IMR-90 (cell line): ENCODE results near the gene LCN2.

Experiments used
- POLR2A ChIP-seq: IDR thresholded peaks from 2 replicates; pipeline ENCODE4 v1.6.1; 2012; ENCODE audit warnings: mild to moderate bottlenecking, low read depth, low read length
- RAD21 ChIP-seq: IDR thresholded peaks from 2 replicates; pipeline ENCODE4 v1.6.1; 2012; ENCODE audit warnings: low read length, improper control_type of control experiment
- RFX5 ChIP-seq: IDR thresholded peaks from 2 replicates; pipeline ENCODE4 v1.8.0; 2012; ENCODE audit warnings: low read depth, mild to moderate bottlenecking, low read length, moderate library complexity
- TF ChIP-seq, protein P1 (sequence below): conservative IDR thresholded peaks from 2 replicates; pipeline ENCODE4 v1.5.1; 2012; ENCODE audit warnings: mild to moderate bottlenecking, low read depth, low read length, improper control_type of control experiment

DNA sequence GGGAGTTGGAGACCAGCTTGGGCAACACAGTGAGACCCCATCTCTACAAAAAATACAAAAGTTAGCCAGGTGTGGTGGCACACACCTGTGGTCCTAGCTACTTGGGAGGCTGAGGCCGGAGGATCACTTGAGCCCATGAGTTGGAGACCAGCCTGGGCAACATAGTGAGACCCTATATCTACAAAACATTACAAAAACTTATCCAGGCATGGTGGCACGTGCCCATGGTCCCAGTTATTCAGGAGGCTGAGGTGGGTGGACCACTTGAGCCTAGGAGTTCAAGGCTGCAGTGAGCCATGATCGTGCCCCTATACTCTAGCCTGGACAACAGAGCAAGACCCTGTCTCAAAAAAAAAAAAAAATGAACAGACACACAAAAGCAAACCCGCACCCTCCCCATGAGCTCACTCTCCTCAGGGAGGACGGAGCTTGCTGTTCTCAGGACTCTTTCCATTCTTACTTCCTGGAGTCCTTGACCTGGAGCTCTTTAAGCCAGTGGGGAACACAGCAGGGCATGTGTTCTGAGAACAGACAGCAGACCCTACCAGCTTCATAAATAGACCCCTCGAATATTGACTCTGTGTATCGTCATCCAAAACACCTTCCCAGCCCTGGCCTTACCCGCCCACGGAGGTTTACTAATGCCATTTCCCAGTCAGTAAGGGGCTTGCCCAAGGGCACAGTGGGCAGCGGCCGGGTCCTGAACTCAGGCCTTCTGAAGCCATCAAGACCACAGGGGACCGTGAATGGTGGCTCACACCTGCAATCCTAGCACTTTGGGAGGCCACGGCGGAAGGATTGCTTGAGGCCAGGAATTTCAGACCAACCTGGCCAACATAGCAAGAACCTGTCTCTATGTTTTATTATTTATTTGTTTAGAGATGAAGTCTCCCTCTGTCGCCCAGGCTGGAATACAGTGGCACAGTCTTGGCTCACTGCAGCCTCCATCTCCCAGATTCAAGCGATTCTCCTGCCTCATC, 32.9 kb upstream of the LCN2 start:
- TF ChIP-seq, protein P1, sequence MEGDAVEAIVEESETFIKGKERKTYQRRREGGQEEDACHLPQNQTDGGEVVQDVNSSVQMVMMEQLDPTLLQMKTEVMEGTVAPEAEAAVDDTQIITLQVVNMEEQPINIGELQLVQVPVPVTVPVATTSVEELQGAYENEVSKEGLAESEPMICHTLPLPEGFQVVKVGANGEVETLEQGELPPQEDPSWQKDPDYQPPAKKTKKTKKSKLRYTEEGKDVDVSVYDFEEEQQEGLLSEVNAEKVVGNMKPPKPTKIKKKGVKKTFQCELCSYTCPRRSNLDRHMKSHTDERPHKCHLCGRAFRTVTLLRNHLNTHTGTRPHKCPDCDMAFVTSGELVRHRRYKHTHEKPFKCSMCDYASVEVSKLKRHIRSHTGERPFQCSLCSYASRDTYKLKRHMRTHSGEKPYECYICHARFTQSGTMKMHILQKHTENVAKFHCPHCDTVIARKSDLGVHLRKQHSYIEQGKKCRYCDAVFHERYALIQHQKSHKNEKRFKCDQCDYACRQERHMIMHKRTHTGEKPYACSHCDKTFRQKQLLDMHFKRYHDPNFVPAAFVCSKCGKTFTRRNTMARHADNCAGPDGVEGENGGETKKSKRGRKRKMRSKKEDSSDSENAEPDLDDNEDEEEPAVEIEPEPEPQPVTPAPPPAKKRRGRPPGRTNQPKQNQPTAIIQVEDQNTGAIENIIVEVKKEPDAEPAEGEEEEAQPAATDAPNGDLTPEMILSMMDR: no peak
- TF ChIP-seq RFX5 (no peak), RAD21 (no peak), POLR2A (no peak)
